HUDEP-2 (cell line): ENCODE data around the gene NEMP1.
"Not testable (repeated sequence)": the region's sequence is repeated elsewhere in the genome, so short reads cannot be mapped to it uniquely, and the experiment has no call there.

Source experiments
- DNase-seq, 76 experiments: peaks; one replicate each; lab custom pipeline; 2025; ENCODE audit not compliant: unreplicated experiment in 76 of 76; lab: John Stamatoyannopoulos, UW

NEMP1 gene

DNA sequence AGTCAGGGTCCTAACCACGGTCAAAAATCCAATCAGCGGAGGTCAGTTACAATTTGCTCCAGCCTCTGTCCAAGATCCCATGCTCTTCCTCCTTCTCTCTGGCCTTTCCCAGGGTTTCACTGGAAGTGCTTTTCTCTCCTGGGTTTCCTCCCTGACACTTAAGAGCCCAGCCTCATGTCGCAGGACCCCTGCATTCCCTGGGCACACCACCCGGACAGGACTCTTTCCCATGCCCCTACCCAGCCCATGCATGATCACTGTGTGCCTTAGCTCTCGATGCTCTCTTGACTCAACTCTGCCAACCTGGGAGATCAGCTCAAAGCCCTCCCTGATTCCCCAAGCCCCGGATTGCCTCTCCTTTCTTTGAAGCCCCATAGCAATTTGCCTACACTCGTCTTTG, 46.8 kb downstream of the NEMP1 start:
- DNase-seq = no peak

DNA sequence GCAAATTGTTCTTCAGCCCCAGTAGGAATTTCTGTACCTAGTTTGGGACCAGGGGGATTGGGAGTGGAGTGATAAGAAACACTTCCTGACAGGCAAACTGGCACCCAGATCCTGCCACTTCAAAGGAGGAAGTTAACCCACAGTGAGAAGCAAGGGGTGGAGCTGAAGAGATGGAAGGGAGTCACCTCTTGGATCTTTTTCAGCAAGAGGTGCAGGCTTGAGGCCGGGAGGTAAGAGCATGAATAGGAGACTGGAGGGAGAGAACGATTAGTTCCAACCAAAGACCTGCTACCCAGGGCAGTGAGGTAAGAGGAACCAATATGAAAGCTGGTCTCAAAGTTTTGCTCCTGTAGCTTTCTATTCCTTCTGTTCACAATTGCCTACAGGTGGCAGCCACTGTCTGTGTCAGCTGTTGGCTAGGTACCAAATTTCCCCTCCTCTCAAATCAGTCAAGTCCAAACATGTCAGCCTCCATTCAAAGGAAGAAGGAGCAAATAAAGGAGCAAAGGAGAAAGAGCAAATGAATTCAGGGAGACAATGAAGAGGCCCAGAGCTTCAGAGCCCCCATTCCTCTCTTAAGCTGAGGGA, 47.4 kb downstream of the NEMP1 start:
- DNase-seq = peak in 18 of 76 experiments; percentile 4 to 48 (median 27)

DNA sequence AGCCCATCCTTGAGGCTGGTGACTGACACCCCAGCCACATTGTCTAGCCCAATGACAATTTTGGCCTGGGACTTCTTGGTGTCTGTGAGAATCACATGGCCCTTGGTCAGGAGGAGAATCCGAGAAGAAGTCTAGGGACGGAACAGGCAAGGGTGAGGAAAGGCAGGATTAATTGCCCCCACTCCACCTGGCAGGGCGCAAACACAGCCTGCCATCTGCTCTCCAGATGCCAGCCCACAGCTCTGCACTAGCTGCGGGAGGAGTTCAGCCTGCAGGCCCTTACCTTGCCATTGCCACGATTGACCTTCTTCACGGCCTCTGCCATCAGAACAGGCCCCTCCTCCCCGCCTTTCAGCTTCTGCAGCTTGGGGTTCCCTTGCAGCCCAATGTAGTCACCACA, 49.1 kb downstream of the NEMP1 start:
- DNase-seq = no peak

DNA sequence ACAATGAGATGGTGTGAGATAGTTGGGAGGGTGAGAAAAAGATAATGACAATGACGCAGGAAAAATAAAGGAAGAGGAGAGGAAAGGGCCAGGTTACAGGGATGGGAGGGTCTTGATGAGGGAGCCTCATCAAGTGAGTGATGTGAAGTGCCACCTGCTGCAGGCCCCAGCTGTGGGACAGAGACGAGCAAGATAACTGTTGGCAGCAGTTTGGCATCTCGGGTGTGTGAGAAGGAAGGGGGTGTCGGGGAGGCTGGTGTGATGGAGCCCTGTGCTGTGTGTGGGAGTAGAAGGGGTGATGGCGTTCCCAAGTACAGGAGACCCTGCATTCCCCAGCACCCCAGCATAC, 50.8 kb downstream of the NEMP1 start:
- DNase-seq = peak in 54 of 76 experiments; percentile 8 to 64 (median 34)

DNA sequence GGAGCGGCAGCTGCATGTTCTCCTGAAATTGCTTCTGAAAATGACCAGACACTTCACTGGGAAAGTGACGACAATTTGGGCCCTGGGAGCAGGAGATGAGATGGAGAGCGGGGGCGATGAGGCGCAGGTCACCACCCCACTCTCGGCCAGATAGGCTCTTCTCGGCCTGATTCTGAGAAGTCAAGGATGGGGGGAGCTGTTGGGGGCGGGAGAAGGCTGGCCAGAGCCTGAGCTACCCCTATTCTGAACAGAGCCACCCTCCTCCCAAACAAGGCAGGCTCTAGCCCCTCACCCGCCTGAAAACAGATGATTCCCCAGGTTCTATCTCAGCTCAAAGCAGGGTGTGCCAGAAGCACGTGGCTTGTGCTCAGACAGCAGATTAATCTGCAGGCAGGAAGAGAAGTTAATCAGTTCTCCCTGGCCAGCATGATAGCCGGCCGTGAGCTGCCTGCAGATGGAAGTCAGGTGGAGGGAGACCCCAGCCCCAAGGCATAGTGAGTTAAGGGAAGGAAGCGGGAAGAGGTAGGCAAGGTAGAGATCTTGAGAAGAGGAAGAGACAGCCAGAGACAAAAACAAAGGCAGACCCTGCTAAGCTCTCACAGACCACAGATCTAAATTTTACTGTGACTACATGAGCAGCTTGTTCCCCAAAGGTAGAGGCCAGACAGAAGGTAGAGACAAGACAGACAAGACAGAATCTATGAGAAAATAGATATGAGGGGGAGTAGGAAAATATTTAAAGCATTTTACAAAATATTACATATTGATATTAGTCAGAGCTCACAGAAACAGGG, 51.4 kb downstream of the NEMP1 start:
- peak in 53 of 76 experiments; percentile 8 to 62 (median 34) for DNase-seq

DNA sequence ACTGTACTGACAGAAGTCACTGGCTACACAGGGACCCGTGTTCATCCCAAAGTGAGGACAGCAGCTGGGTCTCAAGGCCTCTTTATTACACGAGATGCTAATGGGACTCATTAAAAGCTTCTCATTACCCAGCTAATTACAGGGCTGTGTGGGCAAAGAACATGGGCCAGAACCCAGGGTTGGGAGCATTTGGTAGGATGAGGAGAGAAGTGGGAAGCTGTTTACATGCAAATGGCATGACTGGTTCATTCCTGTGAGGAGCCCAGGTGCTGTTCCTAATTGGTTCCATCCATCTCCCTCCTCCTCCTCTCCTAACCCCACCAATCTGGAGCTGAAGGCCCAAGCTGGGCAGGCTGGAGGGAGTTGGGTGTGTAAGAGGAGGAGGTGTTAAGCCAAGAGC, 53.4 kb downstream of the NEMP1 start:
- DNase-seq = no peak

DNA sequence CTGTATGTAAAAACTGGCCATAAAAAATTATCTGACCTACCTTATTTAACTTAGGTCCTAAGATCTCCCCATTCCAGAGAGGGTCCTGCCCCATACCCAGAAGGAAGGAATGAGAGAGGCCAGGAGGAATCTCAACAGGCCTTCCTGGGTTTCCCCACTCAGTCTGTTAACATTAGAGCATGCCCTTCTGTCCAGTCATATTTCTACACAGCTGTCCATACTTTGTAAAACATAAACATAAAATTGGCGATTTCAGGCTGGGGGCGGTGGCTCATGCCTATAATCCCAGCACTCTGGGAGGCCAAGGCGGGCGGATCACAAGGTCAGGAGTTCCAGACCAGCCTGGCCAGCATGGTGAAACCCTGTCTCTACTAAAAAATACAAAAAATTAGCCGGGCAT, 56.3 kb downstream of the NEMP1 start:
- not testable (repeated sequence) for DNase-seq

DNA sequence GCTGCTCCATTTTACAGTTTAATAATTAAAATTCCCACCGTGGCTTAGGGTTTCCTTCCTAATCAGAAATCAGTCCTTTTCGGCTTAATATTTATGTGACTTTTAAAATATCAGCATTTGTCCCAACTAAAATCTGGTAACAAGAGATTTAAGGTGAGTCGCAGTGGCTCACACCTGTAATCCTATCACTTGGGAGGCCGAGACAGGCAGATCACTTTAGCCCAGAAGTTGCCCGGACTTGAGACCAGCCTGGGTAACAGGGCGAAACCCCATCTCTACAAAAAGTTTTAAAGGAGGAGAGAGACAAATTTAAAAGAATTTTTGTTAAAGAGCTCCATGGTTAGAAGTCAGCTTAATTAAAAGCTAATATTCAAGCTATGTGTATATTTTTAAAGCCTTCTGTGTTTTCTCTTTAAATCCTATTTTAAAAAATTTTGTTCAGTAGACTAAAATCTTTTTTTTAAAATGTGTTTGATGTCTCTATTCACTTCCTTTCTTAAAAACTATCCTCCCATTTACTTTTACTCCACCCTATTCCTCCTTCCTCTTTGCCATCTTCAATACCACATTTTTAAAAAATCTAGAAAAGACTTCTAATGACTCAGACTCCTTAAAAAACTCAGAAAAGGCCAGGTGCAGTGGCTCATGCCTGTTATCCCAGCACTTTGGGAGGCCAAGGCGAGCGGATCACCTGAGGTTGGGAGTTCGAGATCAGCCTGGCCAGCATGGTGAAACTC, 58.4 kb downstream of the NEMP1 start:
- DNase-seq = no peak

DNA sequence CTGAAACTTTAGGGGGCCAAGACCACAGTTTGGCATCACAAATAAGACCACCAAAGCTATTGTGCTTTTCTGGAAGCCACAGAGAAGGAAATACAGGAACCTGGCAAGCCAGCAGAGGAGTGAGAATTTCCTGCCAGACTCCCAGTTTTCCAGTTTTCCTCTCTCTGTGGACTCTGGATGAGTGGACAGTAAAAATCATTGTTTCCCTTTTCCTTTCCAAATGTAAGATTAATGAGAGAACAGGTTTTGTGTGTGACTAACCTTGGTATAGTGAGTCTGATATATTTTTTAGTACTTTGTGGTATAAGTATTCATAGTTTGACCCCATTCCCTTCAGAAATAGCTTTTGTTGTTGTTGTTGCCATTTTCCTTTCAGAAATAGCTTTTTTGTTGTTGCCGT, 59.7 kb downstream of the NEMP1 start:
- DNase-seq = no peak

DNA sequence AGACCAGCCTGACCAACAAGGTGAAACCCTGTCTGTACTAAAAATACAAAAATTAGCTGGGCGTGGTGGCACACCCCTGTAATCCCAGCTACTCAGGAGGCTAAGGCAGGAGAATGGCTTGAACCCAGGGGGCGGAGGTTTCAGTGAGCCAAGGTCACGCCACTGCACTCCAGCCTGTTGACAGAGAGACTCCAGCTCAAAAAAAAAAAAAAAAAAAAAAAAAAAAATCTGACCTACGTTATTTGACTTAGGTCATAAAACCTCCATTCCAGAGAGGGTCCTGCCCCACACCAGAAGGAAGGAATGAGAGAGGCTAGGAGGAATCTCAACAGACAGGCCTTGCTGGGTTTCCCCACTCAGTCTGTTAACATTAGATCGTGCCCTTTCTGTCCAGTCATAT, 60.2 kb downstream of the NEMP1 start:
- DNase-seq = not testable (repeated sequence)

DNA sequence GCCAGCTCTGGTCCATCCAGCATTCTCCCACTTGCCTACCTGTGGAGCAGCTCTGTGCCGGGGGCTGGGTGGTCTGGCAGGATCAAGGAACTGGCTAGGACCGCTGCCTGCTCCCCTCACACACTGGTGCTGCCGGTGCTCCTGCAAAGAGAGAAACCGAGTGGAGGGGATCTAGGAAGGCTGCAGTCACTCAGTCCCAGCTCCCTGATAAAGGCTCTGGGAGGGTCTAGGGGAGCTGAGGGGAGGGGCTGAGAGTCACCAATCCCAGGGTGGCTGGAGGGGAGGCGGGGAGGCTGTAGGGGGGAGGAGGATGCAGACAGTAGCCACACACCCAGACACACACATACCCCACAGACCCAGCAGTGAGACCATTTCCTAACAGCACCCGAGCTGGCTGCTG, 62.2 kb downstream of the NEMP1 start, which contains the start of gene TAC3:
Gene TAC3, minus strand, starts transcription at position 182 of the 400 bp plus-strand sequence. CDS start 732 bp downstream, outside the sequence.
- peak in 1 of 76 experiments; percentile 4 for DNase-seq

DNA sequence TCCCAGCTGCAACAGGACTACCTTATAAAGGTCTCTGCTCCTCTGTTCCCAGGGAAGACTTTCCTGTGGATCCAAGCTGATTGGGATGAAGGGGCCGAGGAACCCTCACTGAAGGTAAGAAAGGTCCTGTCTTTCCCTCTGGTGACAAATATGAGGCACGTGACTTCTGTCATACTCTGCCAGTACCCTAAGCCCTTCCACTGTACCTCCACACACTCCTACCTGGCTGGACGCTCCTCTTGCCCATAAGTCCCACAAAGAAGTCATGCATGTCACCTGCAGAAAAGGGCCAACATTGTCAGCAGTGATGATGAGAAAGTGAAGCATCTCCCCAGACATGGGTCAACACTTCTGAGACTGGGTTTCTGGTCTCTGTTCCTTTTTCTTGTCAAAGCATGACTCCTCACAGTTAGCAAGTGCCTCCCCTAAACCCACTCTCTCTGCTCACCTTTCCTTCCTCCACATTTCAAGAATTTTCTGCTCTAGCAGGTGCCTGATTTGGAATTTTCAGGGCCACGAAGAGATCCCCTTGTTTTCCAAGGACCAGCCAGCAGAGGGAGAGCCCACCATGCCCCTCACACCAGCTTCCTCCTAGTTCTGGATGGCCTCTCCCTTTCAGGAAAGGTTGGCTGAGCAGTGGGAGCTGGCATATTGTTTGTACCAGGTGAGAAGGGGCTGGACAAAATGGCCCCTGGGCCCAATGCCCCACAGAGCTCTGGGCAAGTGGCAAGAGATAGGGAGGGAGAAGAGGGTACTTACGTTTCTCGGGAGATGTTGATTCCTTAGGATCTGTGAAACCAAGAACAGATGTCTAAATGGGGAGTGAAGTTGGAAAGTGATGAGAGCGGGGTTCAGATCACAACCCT, 65.8 kb downstream of the NEMP1 start:
- DNase-seq = no peak

DNA sequence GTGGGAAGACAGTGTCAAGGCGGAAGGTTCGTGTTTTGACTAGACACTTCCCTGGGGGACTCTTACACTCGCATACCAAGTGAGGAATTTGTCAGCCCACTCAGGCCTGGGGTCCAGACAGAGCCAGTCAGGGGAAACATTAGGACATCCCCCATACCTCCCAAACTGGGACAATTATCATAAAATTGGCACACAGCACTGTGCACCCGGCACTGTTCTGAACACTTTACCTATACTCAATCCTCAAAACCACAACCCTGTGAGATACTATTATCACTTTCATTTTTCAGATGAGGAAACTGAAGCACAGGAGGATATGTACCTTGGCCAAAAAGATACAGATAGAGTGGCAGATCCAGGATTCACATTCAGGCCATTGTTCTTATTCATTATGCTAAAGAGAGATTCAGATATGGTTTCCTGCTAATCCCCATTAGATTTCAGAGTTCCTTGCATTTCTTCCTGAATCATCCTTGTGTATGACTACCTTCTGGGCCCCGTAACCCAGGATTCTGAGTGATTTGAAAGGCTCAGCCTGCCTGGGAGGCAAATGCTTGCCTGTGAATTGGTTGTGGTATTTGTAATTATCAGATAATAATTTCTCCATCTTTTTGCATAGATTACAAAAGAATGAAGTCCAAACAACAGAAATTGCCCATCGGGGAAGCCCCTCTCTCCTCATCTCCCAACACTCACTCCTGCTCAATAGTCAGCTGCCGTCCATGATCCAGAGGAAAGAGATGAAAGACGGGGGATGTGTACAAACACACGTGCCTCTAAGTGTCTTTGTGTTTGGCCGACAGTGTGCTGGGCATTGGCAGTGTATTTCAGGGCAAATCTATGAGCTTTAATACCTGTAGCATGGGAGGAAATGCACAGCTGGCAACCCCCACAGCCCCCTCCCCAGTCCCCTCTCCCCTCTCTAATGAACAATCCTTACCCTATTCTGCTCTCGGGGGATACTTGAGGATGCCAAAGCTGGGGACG, 66.9 kb downstream of the NEMP1 start:
- no peak for DNase-seq

DNA sequence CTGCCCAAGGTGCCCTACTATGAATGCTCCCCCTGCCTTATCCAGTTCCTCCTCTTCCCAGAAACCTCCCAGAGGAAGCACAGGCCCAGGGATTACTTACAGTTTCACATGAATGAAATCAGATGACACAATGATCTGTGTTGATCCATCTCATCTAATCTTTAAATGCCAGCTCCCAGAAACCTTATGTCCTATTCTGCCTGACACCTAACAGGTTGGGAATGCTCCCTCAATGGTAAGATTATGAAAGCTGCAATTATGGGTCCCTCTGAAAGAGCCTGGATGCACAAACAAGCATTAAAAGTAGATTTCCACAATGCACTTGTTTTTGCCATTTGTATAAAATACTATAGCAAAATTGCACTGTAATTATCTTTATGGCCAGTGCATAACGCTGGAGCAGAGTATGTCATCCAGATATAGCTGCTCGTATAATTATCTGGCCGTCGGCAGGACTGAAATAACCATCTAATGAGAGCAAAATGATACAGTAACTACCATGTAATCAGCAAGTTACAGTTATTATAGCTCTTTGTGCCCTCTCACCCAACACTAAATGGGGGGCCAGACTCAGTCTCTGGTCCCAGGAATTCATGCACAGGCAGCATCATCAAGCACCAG, 67.9 kb downstream of the NEMP1 start:
- DNase-seq = no peak

DNA sequence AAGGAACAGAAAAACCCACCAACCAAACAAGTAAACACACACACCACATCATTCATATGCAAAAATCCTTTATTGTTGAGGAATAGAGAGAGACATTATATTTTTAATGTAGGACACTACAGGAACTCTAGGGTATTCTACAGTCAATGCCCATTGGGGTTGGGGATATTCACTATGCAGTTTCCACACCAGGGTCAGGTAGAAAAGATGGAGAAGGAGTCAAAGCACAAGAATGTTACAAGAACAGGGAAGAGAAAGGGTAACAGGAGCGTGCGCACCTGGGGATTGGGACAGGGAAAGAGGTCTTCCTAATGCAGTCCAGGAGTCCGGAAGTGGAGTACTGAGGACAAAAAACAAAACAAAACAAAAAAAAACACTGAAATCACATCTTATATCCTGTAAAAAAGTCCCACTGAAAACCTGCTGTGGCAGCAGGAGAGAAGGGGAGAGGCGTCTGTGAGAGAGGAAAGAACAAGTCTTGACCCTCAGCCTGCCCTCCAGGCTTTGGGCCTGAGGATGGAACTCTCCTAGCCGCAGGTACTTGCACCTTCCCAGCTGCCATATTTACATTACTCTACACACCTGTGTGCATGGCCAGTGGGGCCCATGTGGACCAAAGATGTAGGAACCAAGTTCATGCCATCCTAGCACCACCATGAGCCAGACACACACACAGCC, 68.5 kb downstream of the NEMP1 start:
- DNase-seq = no peak

DNA sequence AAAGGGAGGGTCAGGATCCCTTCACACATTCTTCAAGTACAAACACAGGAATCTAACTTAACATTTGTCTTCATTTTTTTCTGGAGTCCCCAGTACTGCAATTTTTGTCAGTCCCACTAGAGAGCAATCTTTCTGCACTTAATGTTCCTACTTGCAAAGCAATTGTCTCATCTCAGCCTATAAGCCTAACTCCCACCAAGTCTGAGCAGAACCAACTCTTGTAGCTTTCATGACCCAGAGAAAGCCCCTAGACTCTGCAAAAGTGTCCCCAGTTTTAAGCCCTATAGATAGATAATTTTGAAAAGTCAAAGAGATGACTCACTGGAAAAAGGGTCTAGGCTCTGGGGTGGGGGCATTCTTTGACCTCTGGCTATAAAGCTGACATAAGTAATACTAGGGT, 70.4 kb downstream of the NEMP1 start:
- DNase-seq = peak in 33 of 76 experiments; percentile 16 to 77 (median 53)

DNA sequence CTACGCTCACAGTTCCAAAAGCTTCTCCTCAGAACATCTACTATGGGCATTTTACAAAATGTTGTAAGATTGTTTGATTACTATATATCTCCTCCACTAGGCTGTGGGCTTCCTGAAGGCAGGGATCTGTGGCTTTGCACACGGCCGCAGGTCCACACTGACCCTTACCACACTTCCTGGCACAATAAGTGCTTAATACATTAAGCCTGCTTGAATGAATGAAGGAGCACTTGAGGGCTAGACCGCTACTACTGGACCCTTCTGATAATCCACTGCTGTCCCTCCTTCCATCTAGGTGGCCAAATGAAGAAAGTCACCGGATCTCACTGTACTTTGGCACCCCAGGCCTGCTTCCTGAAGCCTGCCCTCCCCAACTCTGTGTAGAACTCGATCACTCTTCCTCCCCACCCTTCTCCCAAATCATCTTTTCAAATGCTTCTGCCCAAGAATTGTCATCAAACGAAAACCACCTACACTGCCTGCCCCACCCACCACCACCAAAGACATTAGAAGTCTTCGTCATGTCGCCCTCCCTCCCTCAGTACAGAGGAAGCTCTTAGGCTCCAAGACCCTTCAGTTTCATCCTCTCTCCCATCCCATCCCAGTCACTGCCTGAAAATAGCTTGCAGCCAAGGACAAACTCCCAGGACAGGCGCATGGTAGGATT, 71.6 kb downstream of the NEMP1 start:
- DNase-seq = no peak
